Measurements from ENCODE around the gene PAPLN.
A peak's percentile ranks its signal among the peaks of the same experiment; 100 is the strongest.

PAPLN gene

DNA sequence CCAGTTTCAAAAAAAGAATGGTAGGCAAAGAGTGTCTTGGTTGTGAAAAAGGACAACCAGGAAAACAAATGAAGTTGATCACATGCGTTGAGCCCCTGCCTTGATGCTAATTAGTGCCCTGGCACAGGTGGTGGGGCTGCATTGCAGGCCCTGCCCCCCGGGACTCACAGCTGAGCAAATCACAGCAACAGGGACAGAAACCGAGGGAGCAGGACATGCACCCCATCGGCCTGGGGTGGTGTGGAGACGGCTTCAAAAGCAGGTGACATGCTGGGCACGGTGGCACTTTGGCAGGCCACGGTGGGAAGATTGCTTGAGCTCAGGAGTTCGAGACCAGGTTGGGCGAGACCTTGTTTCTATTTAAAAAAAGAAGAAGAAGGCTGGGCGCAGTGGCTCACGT is 1.1 kb upstream of the PAPLN start:
- no peak for TF ChIP-seq CTCF (IDR thresholded peaks at IDR 0.05; ENCODE audit: low read depth, low read length)
- no peak overlapping the region for H3K4me3 ChIP-seq (ENCODE audit: low read depth, low read length)

- H3K4me3 ChIP-seq (ENCODE audit: low read depth, low read length): no peak overlapping the region
- no peak for TF ChIP-seq CTCF (IDR thresholded peaks at IDR 0.05; ENCODE audit: low read depth, low read length)
Observed at GRCh38 chr14:73236752-73237218, 521 bp upstream of the PAPLN start.

- H3K4me3 ChIP-seq (ENCODE audit: low read depth, low read length): peak overlapping the region; percentile 41
- no peak for TF ChIP-seq CTCF (IDR thresholded peaks at IDR 0.05; ENCODE audit: low read depth, low read length)
Observed at GRCh38 chr14:73237786-73238423, 599 bp downstream of the PAPLN start.

DNA sequence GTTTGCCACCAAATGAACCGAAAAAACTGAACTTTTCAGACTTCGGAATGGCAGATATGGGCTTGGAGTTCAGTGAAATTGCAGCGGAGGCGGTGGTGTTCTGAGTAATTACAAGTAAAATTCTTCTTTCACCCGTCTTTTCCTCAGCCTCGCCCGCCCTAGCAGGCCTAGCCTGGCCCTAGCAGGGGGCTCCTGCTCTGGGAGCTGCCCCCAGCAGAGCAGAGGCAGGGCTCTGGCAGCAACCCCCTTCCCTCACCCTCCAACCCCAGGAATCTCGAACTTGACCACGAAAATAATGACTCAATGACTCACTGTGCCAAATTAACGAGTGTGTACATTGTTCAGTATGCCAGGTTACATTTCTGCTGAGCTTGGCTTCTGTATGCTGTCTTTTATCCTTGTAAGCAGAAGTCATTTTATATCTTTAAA is 1.1 kb downstream of the PAPLN start:
- no peak for TF ChIP-seq CTCF (IDR thresholded peaks at IDR 0.05; ENCODE audit: low read depth, low read length)
- H3K4me3 ChIP-seq (ENCODE audit: low read depth, low read length): peak overlapping the region; percentile 41

- H3K4me3 ChIP-seq (ENCODE audit: low read depth, low read length): no peak overlapping the region
- no peak for TF ChIP-seq CTCF (IDR thresholded peaks at IDR 0.05; ENCODE audit: low read depth, low read length)
Observed at GRCh38 chr14:73238941-73239340, 1.6 kb downstream of the PAPLN start.

- no peak for TF ChIP-seq CTCF (IDR thresholded peaks at IDR 0.05; ENCODE audit: low read depth, low read length)
- H3K4me3 ChIP-seq (ENCODE audit: low read depth, low read length): peak overlapping the region; percentile 18
Observed at GRCh38 chr14:73239393-73240241, 2.3 kb downstream of the PAPLN start.

Measured in WI38 (cell line).